GM03348 (cell line): Measurements from ENCODE around the gene PEAR1.
"Not testable (repeated sequence)": the region's sequence is repeated elsewhere in the genome, so short reads cannot be mapped to it uniquely, and the experiment has no call there.

Source experiments
- DNase-seq: peaks from one replicate; pipeline ENCODE4 v3.0.0; 2012; ENCODE audit warnings: low spot score

The PEAR1 gene

GRCh38 chr1:156922986-156923669 lies 29.6 kb downstream of the PEAR1 start:
- DNase-seq, result no peak

GRCh38 chr1:156923670-156924477 lies 30.4 kb downstream of the PEAR1 start:
- no peak for DNase-seq

DNA sequence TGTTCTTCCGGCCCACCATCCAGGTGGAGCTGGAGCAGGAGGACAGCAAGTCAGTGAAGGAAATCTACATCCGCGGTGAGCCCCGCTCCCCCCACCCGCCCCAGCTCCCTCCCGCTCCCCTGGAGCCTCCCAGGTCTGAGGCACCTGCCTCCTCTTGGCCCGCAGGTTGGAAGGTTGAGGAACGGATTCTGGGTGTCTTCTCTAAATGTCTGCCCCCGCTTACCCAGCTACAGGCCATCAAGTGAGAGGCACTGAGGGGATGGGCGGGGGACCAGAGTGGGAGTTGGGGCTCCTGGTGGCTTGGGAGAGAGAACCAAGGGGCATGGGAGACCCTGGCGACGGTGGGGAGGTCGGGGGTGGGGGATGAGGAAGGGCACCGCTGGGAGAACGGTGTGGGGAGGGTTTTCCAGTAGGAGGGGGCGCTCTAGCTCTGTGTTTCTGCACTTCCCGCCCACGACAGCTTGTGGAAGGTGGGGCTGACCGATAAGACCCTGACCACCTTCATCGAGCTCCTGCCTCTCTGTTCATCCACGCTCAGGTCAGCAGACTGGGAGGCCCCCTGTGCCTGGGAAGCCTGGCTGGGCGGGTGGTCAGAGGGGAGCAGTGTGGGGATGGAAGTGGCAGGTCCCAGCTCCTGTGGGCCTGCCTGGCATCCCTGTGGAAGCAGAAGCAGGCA lies 31.1 kb downstream of the PEAR1 start:
- no peak for DNase-seq

DNA sequence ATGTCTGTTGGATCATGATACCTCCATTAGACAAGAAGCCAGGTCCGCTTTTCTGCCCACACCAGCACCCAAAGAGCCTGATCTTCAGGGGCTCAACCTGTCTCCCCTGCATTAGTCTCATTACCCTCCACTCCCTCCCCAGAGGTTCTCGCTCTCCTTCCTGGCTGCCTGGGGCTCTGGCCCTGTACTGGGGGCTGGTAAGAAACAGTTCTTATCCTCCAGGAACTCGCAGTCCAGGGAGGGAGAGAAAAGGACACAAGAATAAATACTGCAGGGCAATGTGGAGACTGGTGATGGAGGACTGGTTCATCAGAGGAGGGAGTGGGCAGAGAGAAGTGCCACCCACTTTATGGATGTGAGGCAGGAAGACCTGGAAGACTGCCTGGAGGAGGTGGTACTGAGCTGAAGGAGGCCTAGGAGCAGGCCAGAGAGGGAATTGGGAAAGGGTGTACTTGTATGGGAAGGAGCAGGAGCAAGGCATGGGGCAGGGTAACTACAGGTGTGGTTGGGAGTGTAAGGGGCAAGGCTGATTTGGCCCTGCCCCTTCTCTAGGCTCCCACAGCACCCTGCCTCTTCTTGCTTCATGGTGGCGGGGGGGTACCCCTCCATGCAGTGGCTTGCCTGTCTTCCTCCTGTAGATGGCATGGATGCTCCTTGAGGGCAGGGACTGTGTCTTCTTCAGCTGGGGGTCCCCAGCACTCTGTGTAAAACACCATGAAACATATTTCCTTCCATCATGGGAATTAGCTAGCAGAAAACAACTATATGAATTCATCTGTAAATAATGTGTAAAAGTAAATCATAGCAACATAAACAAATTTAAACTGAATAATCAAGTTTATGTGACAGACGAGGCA lies 31.9 kb downstream of the PEAR1 start:
- no peak for DNase-seq

DNA sequence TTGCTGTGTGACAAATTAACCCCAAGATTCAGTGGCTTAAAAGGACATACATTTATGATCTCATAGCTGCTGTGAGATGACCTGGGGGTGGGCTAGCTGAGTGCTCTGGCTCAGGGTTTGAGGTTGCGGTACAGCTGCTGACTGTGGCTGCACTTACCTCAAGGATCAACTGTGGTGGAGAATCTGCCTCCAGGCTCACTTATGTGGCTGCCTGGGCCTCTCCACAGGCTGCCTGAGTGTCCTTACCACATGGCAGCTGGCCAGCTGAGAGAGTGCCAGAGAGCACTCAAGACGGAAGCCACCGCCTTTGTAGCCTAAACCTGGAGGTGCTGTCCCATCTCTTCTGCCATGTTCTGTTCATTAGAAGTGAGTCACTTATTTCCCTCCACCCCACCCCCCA lies 32.7 kb downstream of the PEAR1 start:
- DNase-seq, result no peak

DNA sequence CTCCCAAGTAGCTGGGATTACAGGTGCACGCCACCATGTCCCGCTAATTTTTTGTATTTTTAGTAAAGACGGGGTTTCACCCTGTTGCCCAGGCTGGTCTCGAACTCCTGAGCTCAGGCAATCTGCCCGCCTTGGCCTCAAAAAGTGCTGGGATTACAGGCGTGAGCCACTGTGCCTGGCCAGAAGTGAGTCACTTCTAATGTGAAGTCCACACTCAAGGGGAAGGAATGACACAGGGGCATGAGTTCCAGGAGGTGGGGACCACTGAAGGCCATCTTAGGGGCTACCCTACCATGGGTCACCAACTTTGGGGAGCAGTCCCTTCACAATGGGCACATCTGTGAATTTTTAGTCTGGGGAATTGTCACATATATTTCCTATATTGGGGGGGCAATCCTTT lies 33.2 kb downstream of the PEAR1 start:
- not testable (repeated sequence) for DNase-seq

DNA sequence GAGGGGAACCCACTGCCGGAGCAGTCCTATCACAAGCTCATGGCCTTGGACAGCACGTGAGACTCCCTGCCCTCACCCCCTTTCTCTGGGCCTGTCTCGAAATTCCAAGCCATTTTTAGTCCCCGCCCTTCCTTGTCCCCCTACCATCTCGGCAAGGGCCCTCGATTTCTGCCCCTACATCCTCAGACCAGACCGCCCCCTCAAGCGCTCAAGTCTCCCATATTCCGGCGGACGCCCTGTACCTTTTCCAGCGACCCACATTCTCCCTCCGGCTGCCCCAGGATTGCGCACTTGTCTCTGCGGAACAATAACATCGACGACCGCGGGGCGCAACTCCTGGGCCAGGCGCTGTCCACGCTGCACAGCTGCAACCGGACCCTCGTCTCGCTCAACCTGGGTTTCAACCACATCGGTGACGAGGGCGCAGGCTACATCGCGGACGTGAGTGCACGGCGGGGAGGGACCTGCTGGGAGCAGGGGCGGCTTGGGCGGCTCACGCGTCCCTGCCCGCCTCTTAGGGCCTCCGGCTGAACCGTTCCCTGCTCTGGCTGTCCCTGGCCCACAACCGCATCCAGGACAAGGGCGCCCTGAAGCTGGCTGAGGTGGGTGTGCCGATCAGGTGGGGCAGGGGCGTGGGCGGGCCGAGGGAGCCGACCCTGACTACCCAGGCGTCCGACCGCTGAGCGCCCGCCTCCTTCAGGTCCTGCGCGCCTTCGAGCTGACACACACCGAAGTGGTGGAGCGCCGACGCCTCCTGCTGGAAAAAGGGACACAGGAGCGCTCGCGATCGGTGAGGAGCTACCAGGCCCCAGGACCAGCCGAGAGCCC lies 33.9 kb downstream of the PEAR1 start:
- peak; percentile 89 for DNase-seq

GRCh38 chr1:156928043-156928602 lies 34.6 kb downstream of the PEAR1 start:
- no peak for DNase-seq

DNA sequence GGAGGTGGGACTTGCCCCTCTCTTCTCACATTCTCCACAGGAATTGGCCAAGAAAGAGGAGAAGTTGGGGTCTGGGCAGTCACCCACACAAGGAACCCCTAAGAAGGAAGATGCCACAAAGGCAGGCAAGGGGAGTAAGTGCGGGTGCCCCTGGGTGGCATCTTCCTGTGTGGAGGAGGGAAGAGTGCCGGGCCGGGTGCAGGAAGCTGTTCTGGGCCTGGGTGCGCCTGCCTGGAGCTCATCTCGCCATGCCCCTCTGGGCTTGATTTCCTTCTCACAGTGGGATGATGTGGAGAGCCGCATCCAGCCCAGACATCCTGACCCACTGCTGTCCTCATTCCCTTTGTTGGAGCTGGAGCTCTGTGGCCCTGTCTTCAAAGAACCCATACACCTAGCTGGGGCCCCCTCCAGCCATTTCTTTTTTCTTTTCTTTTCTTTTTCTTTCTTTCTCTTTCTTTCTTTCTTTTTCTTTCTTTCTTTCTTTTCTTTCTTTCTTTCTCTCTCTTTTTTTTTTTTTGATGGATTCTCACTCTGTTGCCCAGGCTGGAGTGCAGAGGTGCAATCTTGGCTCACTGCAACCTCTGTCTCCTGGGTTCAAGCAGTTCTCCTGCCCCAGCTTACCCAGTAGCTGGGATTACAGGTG lies 36.2 kb downstream of the PEAR1 start:
- DNase-seq, result no peak

DNA sequence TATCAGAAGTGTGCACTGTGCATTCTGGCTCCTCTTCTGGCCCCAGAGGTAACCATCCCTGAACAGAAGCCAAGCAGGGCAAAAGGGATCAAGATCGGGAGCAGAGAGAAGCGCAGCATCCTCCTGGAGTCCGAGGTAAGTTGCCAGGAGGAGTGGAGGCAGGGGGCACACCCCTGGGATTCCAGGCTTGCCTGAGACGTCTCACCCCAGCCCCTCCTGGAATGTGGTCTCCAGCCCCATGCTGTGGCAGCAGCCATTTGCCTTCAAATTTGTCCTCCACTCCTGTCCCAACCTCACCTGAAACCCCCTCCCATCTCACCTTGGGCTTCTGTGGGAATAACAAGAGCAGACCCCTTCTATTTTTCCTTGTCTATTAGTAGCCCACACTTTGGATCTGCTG lies 37.0 kb downstream of the PEAR1 start:
- DNase-seq, result no peak

GRCh38 chr1:156931211-156931952 lies 37.9 kb downstream of the PEAR1 start:
- DNase-seq, result no peak

GRCh38 chr1:156931974-156932710 lies 38.6 kb downstream of the PEAR1 start:
- no peak for DNase-seq

- no peak for DNase-seq
These were observed 39.6 kb downstream of the PEAR1 start for GRCh38 chr1:156933136-156933535.

DNA sequence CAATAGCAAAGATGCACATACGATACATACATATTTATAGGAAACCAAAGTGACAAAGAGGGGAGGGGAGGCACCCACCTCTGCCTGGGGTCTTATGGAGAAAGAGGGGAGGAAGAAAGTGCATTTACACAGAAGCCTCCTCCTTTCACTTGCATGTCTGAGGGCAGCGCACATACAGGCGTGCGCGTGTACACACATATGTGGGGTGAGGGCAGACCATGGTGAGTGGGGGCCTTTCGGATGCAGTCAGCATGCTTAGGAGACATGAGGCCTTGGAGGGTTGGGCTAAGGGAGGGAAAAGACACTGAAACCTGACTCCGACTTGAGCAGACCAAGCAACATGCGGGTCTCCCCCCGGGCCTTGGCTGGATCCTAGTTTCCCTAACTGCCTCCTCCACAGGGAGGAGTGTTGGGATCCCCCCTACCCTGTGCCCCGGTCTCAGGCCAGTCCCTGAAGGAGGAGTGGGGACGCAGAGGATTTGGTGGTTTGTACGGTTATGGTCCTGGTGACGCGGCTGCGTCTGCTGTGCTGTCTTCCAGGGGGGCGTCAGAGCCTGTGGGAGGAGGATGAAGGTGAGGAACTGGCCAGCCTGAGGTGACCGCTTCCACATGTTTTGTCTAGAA lies 42.1 kb downstream of the PEAR1 start:
- DNase-seq, result no peak

GRCh38 chr1:156936191-156936590 lies 42.7 kb downstream of the PEAR1 start:
- no peak for DNase-seq

DNA sequence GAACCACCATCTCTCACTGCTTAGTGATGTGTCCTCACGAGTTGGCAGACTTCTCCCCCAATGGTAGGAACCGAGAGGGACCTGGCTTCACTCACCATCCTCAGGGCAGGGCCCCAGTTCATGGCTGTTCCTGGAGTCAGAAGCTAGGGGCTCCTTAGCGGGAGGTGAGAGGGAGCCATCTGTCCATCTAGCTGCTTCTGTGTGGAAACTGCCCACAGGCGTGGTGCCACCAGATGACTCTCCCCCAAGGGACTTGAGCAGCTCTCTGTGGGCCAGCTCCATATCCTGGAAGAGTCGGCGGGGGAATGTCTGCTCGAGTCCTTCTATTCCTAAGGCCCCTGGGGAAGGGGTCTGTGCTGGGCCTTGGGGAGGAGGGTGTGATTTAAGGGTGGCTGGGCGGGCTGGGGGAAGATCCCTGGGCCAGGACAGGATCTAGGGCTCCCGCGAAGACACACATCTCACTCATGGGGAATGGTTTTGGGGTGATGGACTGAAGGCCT lies 43.3 kb downstream of the PEAR1 start:
- no peak for DNase-seq

DNA sequence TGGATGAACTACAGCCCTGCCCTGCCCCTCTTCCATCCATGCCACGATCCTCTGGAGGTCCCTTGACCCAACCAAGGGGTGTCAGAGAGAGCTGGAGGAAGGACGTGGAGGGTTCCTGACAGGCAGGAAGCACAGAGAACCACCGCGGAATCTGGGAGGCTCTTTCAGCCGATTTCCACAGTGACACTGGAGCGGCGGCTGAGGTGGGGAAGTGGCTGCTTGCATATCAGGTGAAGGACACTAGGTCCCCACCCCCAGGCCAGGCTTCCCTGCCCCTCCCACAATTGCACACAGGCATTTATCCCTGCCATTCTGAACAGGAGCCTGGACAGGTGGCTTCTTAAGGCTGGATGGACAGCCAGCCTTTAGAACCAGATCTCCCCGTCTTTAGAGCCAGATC lies 44.4 kb downstream of the PEAR1 start:
- DNase-seq, result no peak

- no peak for DNase-seq
These were observed 45.3 kb downstream of the PEAR1 start for GRCh38 chr1:156938813-156939212.
